ENCODE results near the gene DDX41. TPM values are rescaled to one million over a fixed set of nuclear protein-coding genes. Genes with fewer than 3 reads are reported as not detected.

Gene DDX41
- total RNA-seq, 1 experiment from 2014 or later, result 133 TPM

GRCh38 chr5:177462021-177462670, 54.6 kb downstream of the DDX41 start:
- H3K9me3 Mint-ChIP-seq, result peaks cover 2 to 11% of the 10 kb centered on the region in 2 experiments; a peak in 1 of 5 replicates
- Histone ChIP-seq H3T11ph (ENCODE audit: low read length) (no peak overlapping the region), H3K14ac (ENCODE audit: insufficient read depth, low read length) (no peak overlapping the region), H2BK120ac (ENCODE audit: low read depth, low read length, poor library complexity, severe bottlenecking) (no peak overlapping the region), H4K91ac (ENCODE audit: insufficient read length, low read depth, low read length) (no peak overlapping the region), H3K9ac (ENCODE audit: extremely low read depth, insufficient read length, low read length) (no peak overlapping the region), H3K27me3 (ENCODE audit: insufficient read depth, low read length) (no peaks in the 10 kb centered on the region), H3K4ac (ENCODE audit: low read depth, low read length) (no peak overlapping the region), H3K79me1 (ENCODE audit: insufficient read depth, low read depth, low read length, poor library complexity, severe bottlenecking) (no peaks in the 10 kb centered on the region), H2AFZ (ENCODE audit: low read length) (no peak overlapping the region), H3K9me3 (ENCODE audit: control insufficient read depth, low read depth, low read length) (no peaks in the 10 kb centered on the region), H2BK15ac (ENCODE audit: low read depth, low read length) (no peak overlapping the region), H3K79me2 (ENCODE audit: insufficient read depth, low read length) (no peaks in the 10 kb centered on the region), H3K23me2 (ENCODE audit: insufficient read length, low read depth, low read length, poor library complexity, severe bottlenecking) (no peaks in the 10 kb centered on the region), H3K18ac (ENCODE audit: insufficient read length, low read depth, low read length) (no peak overlapping the region), H3K27ac (ENCODE audit: insufficient read length, low read depth, low read length) (no peak overlapping the region), H4K5ac (ENCODE audit: insufficient read length, low read depth, low read length) (no peak overlapping the region), H2BK5ac (ENCODE audit: insufficient read length, low read length) (no peak overlapping the region), H3K56ac (ENCODE audit: insufficient read length, low read depth, low read length) (no peak overlapping the region), H4K8ac (replicated peaks; ENCODE audit: insufficient read length, low read depth, low read length) (no peak overlapping the region), H2AK5ac (ENCODE audit: insufficient read length, low read length) (no peak overlapping the region), H4K20me1 (ENCODE audit: control insufficient read depth, insufficient read depth, insufficient read length) (no peaks in the 10 kb centered on the region), H3K23ac (ENCODE audit: insufficient read length, low read depth, low read length) (no peak overlapping the region), H3K4me2 (ENCODE audit: insufficient read depth, insufficient read length, low read length) (no peak overlapping the region), H2BK20ac (ENCODE audit: low read depth, low read length, poor library complexity, severe bottlenecking) (no peak overlapping the region), H2BK12ac (ENCODE audit: insufficient read length, low read depth, low read length) (no peak overlapping the region), H3K4me1 (ENCODE audit: insufficient read depth, low read length) (no peaks in the 10 kb centered on the region)
- H3K36me3 Mint-ChIP-seq (ENCODE audit: insufficient read depth in 1 of 3, low read depth in 3 of 3), result peaks cover 52 to 76% (median 76%) of the 10 kb centered on the region in 3 experiments
- H3K4me1 Mint-ChIP-seq, result peaks cover 2 to 3% of the 10 kb centered on the region in 2 experiments
- no CpG with 5 or more reads among the region's 27 CpGs for WGBS (ENCODE audit: extremely low coverage, insufficient read length, low lambda C conversion rate)
- no peak for TF ChIP-seq CTCF (conservative IDR thresholded peaks at IDR 0.05)
- H3K27ac Mint-ChIP-seq, result no peak overlapping the region; a peak in 1 of 7 replicates
- no peak for DNase-seq
- no peaks in the 10 kb centered on the region; the same call in 1 of the 2 replicates for H3K27me3 Mint-ChIP-seq (ENCODE audit: low read depth)
- H3K4me3 Mint-ChIP-seq, result no peak overlapping the region

Other genes with a start within 250 kb of the DDX41 start
- 17.6 and 18.6 TPM in 2 replicates for gene RAB24, start 213.2 kb downstream of the DDX41 start, total RNA-seq (2021)
- gene PRELID1, start 213.2 kb downstream of the DDX41 start, total RNA-seq (2021), result 212 and 213 TPM in 2 replicates
- gene MXD3, start 205.1 kb downstream of the DDX41 start, total RNA-seq (2021), result 9.8 and 10.9 TPM in 2 replicates
- 105 and 106 TPM in 2 replicates for gene LMAN2, start 165.3 kb downstream of the DDX41 start, total RNA-seq (2021)
- gene RGS14, start 159.0 kb downstream of the DDX41 start, total RNA-seq (2021), result 12.3 and 16.4 TPM in 2 replicates
- not detected in 2 replicates for gene SLC34A1, start 132.5 kb downstream of the DDX41 start, total RNA-seq (2021)
- gene PFN3, start 116.3 kb downstream of the DDX41 start, total RNA-seq (2021), result not detected in 2 replicates
- 2.3 and 3.5 TPM in 2 replicates for gene F12, start 107.4 kb downstream of the DDX41 start, total RNA-seq (2021)
- gene GRK6, start 90.3 kb downstream of the DDX41 start, total RNA-seq (2021), result 73.7 and 75.2 TPM in 2 replicates
- gene PRR7, start 70.1 kb downstream of the DDX41 start, total RNA-seq (2021), result 9.6 and 10.2 TPM in 2 replicates
- gene DBN1, start 43.3 kb downstream of the DDX41 start, total RNA-seq (2021), result 339 and 340 TPM in 2 replicates
- 134 and 137 TPM in 2 replicates for gene PDLIM7, start 19.4 kb downstream of the DDX41 start, total RNA-seq (2021)
- gene DOK3, start 7.1 kb downstream of the DDX41 start, total RNA-seq (2021), result 15.9 and 16.4 TPM in 2 replicates
- gene FAM193B, start 37.6 kb upstream of the DDX41 start, total RNA-seq (2021), result 65.0 and 71.5 TPM in 2 replicates
- gene TMED9, start 75.2 kb upstream of the DDX41 start, total RNA-seq (2021), result 155 and 156 TPM in 2 replicates
- gene B4GALT7, start 83.2 kb upstream of the DDX41 start, total RNA-seq (2021), result 26.3 TPM in 2 replicates

Measured in H9 (cell line).